Measurements from ENCODE around the gene PHACTR4. TPM values are rescaled to one million over a fixed set of nuclear protein-coding genes. Genes with fewer than 3 reads are reported as not detected.

PHACTR4 gene
- total and polyA plus RNA-seq, 2 of the 4 experiments (the other 2 are of a cell fraction), result 7.5 to 15.0 TPM

DNA sequence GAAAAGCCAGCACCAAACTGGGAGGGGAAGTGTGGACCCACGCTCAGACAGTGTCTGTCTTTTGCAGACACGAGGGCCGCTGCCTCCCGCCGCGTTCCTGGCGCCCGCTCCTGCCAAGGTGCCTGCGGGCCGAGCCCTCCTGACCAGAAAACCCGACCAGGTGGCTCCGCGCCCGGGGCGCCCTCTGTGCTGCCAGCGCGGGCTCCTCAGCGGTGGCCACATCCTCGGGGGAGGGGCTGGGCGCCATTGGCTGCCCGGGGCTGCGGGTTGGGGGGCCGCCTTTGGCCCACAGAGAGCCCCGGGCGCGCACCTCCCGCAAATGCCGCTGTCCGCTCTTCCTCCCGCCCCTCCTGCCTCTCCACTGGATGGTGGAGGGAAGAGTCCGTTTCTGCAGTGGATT is 160.9 kb downstream of the PHACTR4 start:
- peaks cover 16% of the 10 kb centered on the region; the same call in 1 of the 2 replicates for H3K9me1 ChIP-seq (ENCODE audit: insufficient read depth, low read length)
- 98% methylated on average over 16 of the region's 31 CpGs; no CpG with 5 or more reads in 1 of the 2 experiments for WGBS, 2 experiments (ENCODE audit: extremely low coverage in 2 of 2, insufficient read length in 1 of 2)
- peaks cover 8 to 22% of the 10 kb centered on the region in 2 experiments for H3K79me1 ChIP-seq (ENCODE audit: low read depth in 1 of 2, low read length in 2 of 2)
- no peak overlapping the region for H4K91ac ChIP-seq (ENCODE audit: insufficient read depth, low read depth, low read length)
- ATAC-seq (ENCODE audit: low read depth) (no peak), DNase-seq (no peak)
- no peak overlapping the region for H2BK5ac ChIP-seq (ENCODE audit: low read depth, low read length, poor library complexity, severe bottlenecking)
- in situ Hi-C loops (cut with MboI; ENCODE audit: low sequenced_read_pairs), result no loop called here
- BruUV-seq (replicated peaks), result no TSS peak
- CTCF ChIA-PET, result interaction anchor here (0.6 kb wide), 1 partner anchor 68 kb away, joined by 3 read pairs; no protein-coding TSS in a partner anchor
- H3K23ac ChIP-seq (ENCODE audit: low read depth, low read length), result no peak overlapping the region
- H2AFZ ChIP-seq (replicated peaks; ENCODE audit: low read length, poor library complexity), result no peak overlapping the region
- no peak overlapping the region for H4K8ac ChIP-seq (ENCODE audit: low read depth in 2 of 2, low read length in 2 of 2)
- no peaks in the 10 kb centered on the region for H4K20me1 ChIP-seq (ENCODE audit: insufficient read depth, low read length)
- no peaks in the 10 kb centered on the region for H3K9me3 ChIP-seq (ENCODE audit: control insufficient read depth, insufficient read depth, low read length)
- H3K27me3 ChIP-seq (ENCODE audit: control insufficient read depth, insufficient read depth, low read length), result no peaks in the 10 kb centered on the region
- no peak overlapping the region for H2AK9ac ChIP-seq (replicated peaks; ENCODE audit: low read depth, low read length, poor library complexity)
- H3K36me3 ChIP-seq (ENCODE audit: control insufficient read depth, insufficient read depth, low read length), result peaks cover 24% of the 10 kb centered on the region
- H3K4me3 ChIP-seq (ENCODE audit: insufficient read depth, low read depth, low read length), result no peak overlapping the region
- H2BK15ac ChIP-seq (ENCODE audit: low read depth, low read length), result no peak overlapping the region
- H3K27ac ChIP-seq (ENCODE audit: insufficient read depth, low read length), result no peak overlapping the region
- H2BK120ac ChIP-seq (ENCODE audit: low read depth, low read length), result no peak overlapping the region
- dilution Hi-C loops (cut with HindIII; ENCODE audit: low sequenced_read_pairs, unreplicated experiment), result no loop called here
- TF ChIP-seq MAFK (IDR thresholded peaks at IDR 0.05; ENCODE audit: low read depth, low read length) (no peak), CHD1 (IDR thresholded peaks at IDR 0.05; ENCODE audit: low read depth, low read length) (no peak), RFX5 (IDR thresholded peaks at IDR 0.05; ENCODE audit: low read depth, low read length) (no peak), POLR2A (IDR thresholded peaks at IDR 0.05; ENCODE audit: low read depth, low read length) (no peak), RCOR1 (IDR thresholded peaks at IDR 0.05; ENCODE audit: insufficient replicate concordance, low read length) (no peak), NFE2L2 (IDR thresholded peaks at IDR 0.05; ENCODE audit: low read depth, low read length) (no peak), BHLHE40 (IDR thresholded peaks at IDR 0.05; ENCODE audit: low read depth, low read length) (no peak), MAZ (IDR thresholded peaks at IDR 0.05; ENCODE audit: borderline replicate concordance, low read depth, low read length) (no peak), FOS (IDR thresholded peaks at IDR 0.05; ENCODE audit: low read depth, low read length) (no peak), RAD21 (IDR thresholded peaks at IDR 0.05; ENCODE audit: low read length) (no peak), SMC3 (IDR thresholded peaks at IDR 0.05; ENCODE audit: low read depth, low read length) (no peak), MXI1 (IDR thresholded peaks at IDR 0.05; ENCODE audit: borderline replicate concordance, low read depth, low read length) (no peak), CEBPB (IDR thresholded peaks at IDR 0.05; ENCODE audit: low read depth, low read length) (no peak)
- TF ChIP-seq, protein P1, sequence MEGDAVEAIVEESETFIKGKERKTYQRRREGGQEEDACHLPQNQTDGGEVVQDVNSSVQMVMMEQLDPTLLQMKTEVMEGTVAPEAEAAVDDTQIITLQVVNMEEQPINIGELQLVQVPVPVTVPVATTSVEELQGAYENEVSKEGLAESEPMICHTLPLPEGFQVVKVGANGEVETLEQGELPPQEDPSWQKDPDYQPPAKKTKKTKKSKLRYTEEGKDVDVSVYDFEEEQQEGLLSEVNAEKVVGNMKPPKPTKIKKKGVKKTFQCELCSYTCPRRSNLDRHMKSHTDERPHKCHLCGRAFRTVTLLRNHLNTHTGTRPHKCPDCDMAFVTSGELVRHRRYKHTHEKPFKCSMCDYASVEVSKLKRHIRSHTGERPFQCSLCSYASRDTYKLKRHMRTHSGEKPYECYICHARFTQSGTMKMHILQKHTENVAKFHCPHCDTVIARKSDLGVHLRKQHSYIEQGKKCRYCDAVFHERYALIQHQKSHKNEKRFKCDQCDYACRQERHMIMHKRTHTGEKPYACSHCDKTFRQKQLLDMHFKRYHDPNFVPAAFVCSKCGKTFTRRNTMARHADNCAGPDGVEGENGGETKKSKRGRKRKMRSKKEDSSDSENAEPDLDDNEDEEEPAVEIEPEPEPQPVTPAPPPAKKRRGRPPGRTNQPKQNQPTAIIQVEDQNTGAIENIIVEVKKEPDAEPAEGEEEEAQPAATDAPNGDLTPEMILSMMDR (conservative IDR thresholded peaks at IDR 0.05; ENCODE audit: low read depth, low read length), result no peak
- TF ChIP-seq, protein P2, sequence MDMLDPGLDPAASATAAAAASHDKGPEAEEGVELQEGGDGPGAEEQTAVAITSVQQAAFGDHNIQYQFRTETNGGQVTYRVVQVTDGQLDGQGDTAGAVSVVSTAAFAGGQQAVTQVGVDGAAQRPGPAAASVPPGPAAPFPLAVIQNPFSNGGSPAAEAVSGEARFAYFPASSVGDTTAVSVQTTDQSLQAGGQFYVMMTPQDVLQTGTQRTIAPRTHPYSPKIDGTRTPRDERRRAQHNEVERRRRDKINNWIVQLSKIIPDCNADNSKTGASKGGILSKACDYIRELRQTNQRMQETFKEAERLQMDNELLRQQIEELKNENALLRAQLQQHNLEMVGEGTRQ (IDR thresholded peaks at IDR 0.05; ENCODE audit: low read depth, low read length), result no peak
- TF ChIP-seq, protein P3, sequence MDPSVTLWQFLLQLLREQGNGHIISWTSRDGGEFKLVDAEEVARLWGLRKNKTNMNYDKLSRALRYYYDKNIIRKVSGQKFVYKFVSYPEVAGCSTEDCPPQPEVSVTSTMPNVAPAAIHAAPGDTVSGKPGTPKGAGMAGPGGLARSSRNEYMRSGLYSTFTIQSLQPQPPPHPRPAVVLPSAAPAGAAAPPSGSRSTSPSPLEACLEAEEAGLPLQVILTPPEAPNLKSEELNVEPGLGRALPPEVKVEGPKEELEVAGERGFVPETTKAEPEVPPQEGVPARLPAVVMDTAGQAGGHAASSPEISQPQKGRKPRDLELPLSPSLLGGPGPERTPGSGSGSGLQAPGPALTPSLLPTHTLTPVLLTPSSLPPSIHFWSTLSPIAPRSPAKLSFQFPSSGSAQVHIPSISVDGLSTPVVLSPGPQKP (IDR thresholded peaks at IDR 0.05; ENCODE audit: borderline replicate concordance, low read depth, low read length), result no peak
- H3K56ac ChIP-seq (ENCODE audit: extremely low read depth, insufficient read depth, low read length), result no peak overlapping the region
- no peak overlapping the region for H3K9ac ChIP-seq (ENCODE audit: low read depth, low read length)
- H3K4me2 ChIP-seq (ENCODE audit: low read depth, low read length), result no peak overlapping the region
- intact Hi-C loops (cut with micrococcal nuclease), result no loop called here
- POLR2A ChIA-PET (ENCODE audit: unreplicated experiment), result no interaction called here
- no peak overlapping the region for H3K14ac ChIP-seq (replicated peaks; ENCODE audit: low read depth, low read length)
- H3K4me1 ChIP-seq (ENCODE audit: control insufficient read depth, insufficient read depth, low read length), result no peaks in the 10 kb centered on the region
- H4K5ac ChIP-seq (ENCODE audit: low read depth, low read length), result no peak overlapping the region
- no peak overlapping the region for H2BK20ac ChIP-seq (ENCODE audit: low read depth, low read length)
- H2AK5ac ChIP-seq (ENCODE audit: low read depth, low read length), result no peak overlapping the region
- no peak overlapping the region for H3K18ac ChIP-seq (ENCODE audit: low read depth, low read length)
- no peak overlapping the region for H3K4ac ChIP-seq (ENCODE audit: low read depth, low read length)
